Body of pancreas (tissue), 4 donors: ENCODE results near the gene MED15. TPM values are rescaled to one million over a fixed set of nuclear protein-coding genes. Genes with fewer than 3 reads are reported as not detected.

Experiments used
- ATAC-seq: fragments of 150-250 bp; one replicate; pipeline ENCODE4 v1.9.1; 2016
- DNase-seq, 4 donors: peaks; one replicate each; pipeline ENCODE4 v3.0.0-alpha.2; 2019
- H3K27ac ChIP-seq, 4 donors: fragments of 200-600 bp; sonication (generic); 1 replicate in 3 of 4; 2 replicates in 1 of 4; pipeline versions ENCODE4 v1.5.1 to v1.6.1; 2016 to 2019; ENCODE audit warnings: mild to moderate bottlenecking in 1 of 4, mixed read lengths in 1 of 4, moderate library complexity in 1 of 4
- H3K27me3 ChIP-seq, 2 donors: fragments of 200-600 bp; sonication (generic); one replicate each; pipeline ENCODE4 v1.6.0; 2016; ENCODE audit warnings: mild to moderate bottlenecking in 1 of 2
- H3K36me3 ChIP-seq, 2 donors: fragments of 200-600 bp; sonication (generic); replicated peaks in 1 of 2; 2 replicates each; pipeline ENCODE4 v1.5.1; 2016; ENCODE audit warnings: low read depth in 2 of 2; ENCODE audit not compliant: insufficient read depth in 1 of 2
- H3K4me1 ChIP-seq: fragments of 200-600 bp; sonication (generic); one replicate; pipeline ENCODE4 v1.6.0; 2016
- H3K4me3 ChIP-seq, 2 donors: fragments of 200-600 bp; sonication (generic); 1 replicate in 1 of 2; 2 replicates in 1 of 2; pipeline ENCODE4 v1.5.1; 2016 to 2019
- H3K9me3 ChIP-seq, 3 donors: fragments of 200-600 bp; sonication (generic); 1 replicate in 2 of 3; 2 replicates in 1 of 3; pipeline ENCODE4 v1.5.1; 2016
- CTCF ChIP-seq, 7 experiments: fragments of 450-650 bp in 4 of 7; fragments of 200-600 bp in 3 of 7; sonication (generic) in 3 of 7; IDR thresholded peaks; one replicate each; pipeline ENCODE4 v1.5.1; 2016 to 2019; ENCODE audit warnings: antibody characterized with exemption in 7 of 7
- POLR2A ChIP-seq, 3 donors: fragments of 450-650 bp; IDR thresholded peaks; one replicate each; pipeline ENCODE4 v1.6.1; 2016; ENCODE audit warnings: antibody characterized with exemption in 3 of 3, mild to moderate bottlenecking in 2 of 3
- WGBS, 2 donors: methylation state at CpG; one replicate each; pipeline ENCODE4 v1.1.5; 2017; 5-methylcytosine and 5-hydroxymethylcytosine counted together
- intact Hi-C: fragments of 100-400 bp; cut with DNase I; formaldehyde crosslinking; loops from one replicate; pipeline ENCODE4 v1.15.1; 2023
- total RNA-seq, 2 donors: library from RNA; depleted of rRNA; stranded (reverse); fragments of >200 nt; gene quantifications; one replicate each; pipeline ENCODE4 v1.1.0, GENCODE V29; 2016

The MED15 gene
- total RNA-seq, 2 donors from 2014 or later, result 31.6 to 36.9 TPM

GRCh38 chr22:20568502-20569058 is 61.2 kb downstream of the MED15 start:
- Histone ChIP-seq H3K4me3 (no peak overlapping the region), H3K27ac (peak overlapping the region in 3 of 4 donors; percentile 16 to 71 (median 47)), H3K9me3 (no peaks in the 10 kb centered on the region), H3K4me1 (peaks cover 36% of the 10 kb centered on the region), H3K36me3 (peaks cover 4 to 48% of the 10 kb centered on the region in 2 donors), H3K27me3 (no peaks in the 10 kb centered on the region)
- 88 to 93% methylated on average over 9 of the region's 9 CpGs for WGBS, 2 donors
- DNase-seq (peak in 1 of 4 donors; percentile 9), ATAC-seq (no peak)
- TF ChIP-seq CTCF (IDR thresholded peaks at IDR 0.05) (no peak), POLR2A (IDR thresholded peaks at IDR 0.05) (no peak)
- intact Hi-C loops, result no loop called here

- TF ChIP-seq POLR2A (IDR thresholded peaks at IDR 0.05) (no peak), CTCF (IDR thresholded peaks at IDR 0.05) (no peak)
- DNase-seq (peak; percentile 42 to 74 (median 64)), ATAC-seq (peak; percentile 70)
- Histone ChIP-seq H3K27ac (peak overlapping the region; percentile 47 to 71 (median 53)), H3K4me1 (peaks cover 36% of the 10 kb centered on the region), H3K4me3 (no peak overlapping the region), H3K27me3 (no peaks in the 10 kb centered on the region), H3K9me3 (no peaks in the 10 kb centered on the region), H3K36me3 (peaks cover 4 to 54% of the 10 kb centered on the region in 2 donors)
- intact Hi-C loops, result no loop called here
- WGBS, 2 donors, result 58 to 60% methylated on average over 16 to 20 of the region's 20 CpGs
These were observed 61.9 kb downstream of the MED15 start for GRCh38 chr22:20569059-20570058.

DNA sequence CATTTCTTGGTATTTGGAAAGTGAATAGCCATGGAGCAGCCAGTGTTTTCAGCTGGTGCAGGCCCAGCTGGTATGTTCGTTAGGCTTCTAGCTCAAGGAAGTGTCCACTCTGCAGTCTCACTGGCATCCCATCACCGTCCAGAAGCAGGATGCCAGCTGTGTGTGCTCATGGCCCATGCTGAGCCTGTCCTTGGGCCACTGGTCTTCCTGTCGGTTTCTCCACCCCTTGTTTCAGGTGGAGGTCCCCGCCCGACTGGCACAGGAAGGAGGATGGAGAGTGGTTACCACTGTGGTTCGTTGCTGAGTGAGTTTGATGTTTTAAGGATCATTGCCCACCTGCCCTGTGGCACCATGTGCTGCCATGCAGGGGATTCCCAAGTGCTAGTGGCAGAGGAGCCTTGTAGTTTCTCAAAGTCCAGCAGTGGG is 63.7 kb downstream of the MED15 start:
- no peak for DNase-seq
- Histone ChIP-seq H3K4me3 (no peak overlapping the region), H3K9me3 (no peaks in the 10 kb centered on the region), H3K27ac (no peak overlapping the region), H3K4me1 (peaks cover 36% of the 10 kb centered on the region), H3K36me3 (peaks cover 4 to 51% of the 10 kb centered on the region in 2 donors), H3K27me3 (no peaks in the 10 kb centered on the region)
- 77 to 81% methylated on average over 6 of the region's 6 CpGs for WGBS, 2 donors
- TF ChIP-seq CTCF (IDR thresholded peaks at IDR 0.05), result no peak
- ATAC-seq, result no peak
- intact Hi-C loops, result no loop called here

DNA sequence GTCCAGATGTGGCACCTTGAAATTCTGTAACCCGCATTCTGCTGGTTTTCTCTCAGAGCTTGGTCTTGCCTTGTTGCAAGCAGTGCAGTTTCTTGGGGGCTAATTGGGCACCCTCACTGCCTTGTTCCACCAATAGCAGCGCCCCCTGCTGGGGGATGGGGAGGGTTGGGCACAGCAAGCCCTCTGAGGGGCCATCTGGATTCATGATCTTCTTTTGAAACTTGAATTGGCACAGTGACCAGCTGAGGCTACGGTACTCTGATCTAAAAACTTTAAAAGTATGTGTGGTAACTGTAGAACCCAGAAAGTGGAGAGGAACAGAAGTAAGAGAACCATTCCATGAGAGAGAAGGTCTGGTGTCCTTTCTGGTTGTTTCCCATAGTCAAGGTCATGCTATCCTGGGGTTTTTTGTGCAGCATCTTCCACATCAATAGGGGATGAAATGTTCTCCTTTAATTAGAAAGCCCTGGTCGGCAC is 64.2 kb downstream of the MED15 start:
- WGBS, 2 donors, result 61 to 64% methylated on average over 4 of the region's 4 CpGs
- no peaks in the 10 kb centered on the region for H3K9me3 ChIP-seq
- TF ChIP-seq CTCF (IDR thresholded peaks at IDR 0.05) (peak; percentile 35 to 67 (median 46)), POLR2A (IDR thresholded peaks at IDR 0.05) (no peak)
- peaks cover 31% of the 10 kb centered on the region for H3K4me1 ChIP-seq
- no peak overlapping the region for H3K4me3 ChIP-seq
- H3K27me3 ChIP-seq, result no peaks in the 10 kb centered on the region
- H3K36me3 ChIP-seq, result peaks cover 4 to 53% of the 10 kb centered on the region in 2 donors
- intact Hi-C loops, result no loop called here
- no peak for ATAC-seq
- no peak overlapping the region for H3K27ac ChIP-seq
- DNase-seq, result peak in 3 of 4 donors; percentile 35 to 53 (median 41)
